Effector memory CD4-positive, alpha-beta T cell (primary cell): ENCODE data around the gene AGAP1.

Source experiments
- DNase-seq, 3 donors: peaks; one replicate each; pipeline ENCODE4 v3.0.0-alpha.2; 2020
- H3K27ac ChIP-seq: 2 replicates; pipeline ENCODE4 v1.7.0; 2013; ENCODE audit warnings: mild to moderate bottlenecking, low read length, moderate library complexity; ENCODE audit not compliant: insufficient read depth, poor library complexity, severe bottlenecking
- H3K27me3 ChIP-seq: replicated peaks from 2 replicates; pipeline ENCODE4 v1.7.0; 2013; ENCODE audit warnings: mild to moderate bottlenecking, low read length; ENCODE audit not compliant: insufficient read depth, control insufficient read depth, poor library complexity, severe bottlenecking
- H3K36me3 ChIP-seq: 2 replicates; pipeline ENCODE4 v1.7.0; 2013; ENCODE audit warnings: mild to moderate bottlenecking, low read length, moderate library complexity; ENCODE audit not compliant: control insufficient read depth, insufficient read depth
- H3K4me1 ChIP-seq: 2 replicates; pipeline ENCODE4 v1.7.0; 2013; ENCODE audit warnings: low read length, mild to moderate bottlenecking; ENCODE audit not compliant: control insufficient read depth, insufficient read depth, poor library complexity, severe bottlenecking
- H3K4me3 ChIP-seq: 2 replicates; pipeline ENCODE4 v1.7.0; 2013; ENCODE audit warnings: low read length, low read depth, mild to moderate bottlenecking; ENCODE audit not compliant: insufficient read depth, poor library complexity, severe bottlenecking
- H3K9me3 ChIP-seq: 2 replicates; pipeline ENCODE4 v1.7.0; 2013; ENCODE audit warnings: mild to moderate bottlenecking, low read length, moderate library complexity; ENCODE audit not compliant: control insufficient read depth

Gene AGAP1

GRCh38 chr2:235845245-235845644, 351.4 kb downstream of the AGAP1 start:
- DNase-seq, result no peak
- no peak overlapping the region for H3K4me3 ChIP-seq
- H3K36me3 ChIP-seq, result no peaks in the 10 kb centered on the region
- H3K9me3 ChIP-seq, result no peaks in the 10 kb centered on the region
- no peaks in the 10 kb centered on the region for H3K4me1 ChIP-seq
- H3K27ac ChIP-seq, result no peak overlapping the region
- no peaks in the 10 kb centered on the region for H3K27me3 ChIP-seq

- Histone ChIP-seq H3K27ac (no peak overlapping the region), H3K36me3 (no peaks in the 10 kb centered on the region), H3K9me3 (no peaks in the 10 kb centered on the region), H3K4me1 (no peaks in the 10 kb centered on the region), H3K4me3 (no peak overlapping the region), H3K27me3 (no peaks in the 10 kb centered on the region)
- no peak for DNase-seq
Observed at GRCh38 chr2:235847576-235847975, 353.7 kb downstream of the AGAP1 start.

- Histone ChIP-seq H3K36me3 (no peaks in the 10 kb centered on the region), H3K4me1 (no peaks in the 10 kb centered on the region), H3K27me3 (no peaks in the 10 kb centered on the region), H3K27ac (no peak overlapping the region), H3K4me3 (no peak overlapping the region), H3K9me3 (no peaks in the 10 kb centered on the region)
- no peak for DNase-seq
Observed at GRCh38 chr2:235848055-235848454, 354.2 kb downstream of the AGAP1 start.

- no peaks in the 10 kb centered on the region for H3K4me1 ChIP-seq
- H3K27ac ChIP-seq, result no peak overlapping the region
- H3K9me3 ChIP-seq, result no peaks in the 10 kb centered on the region
- no peak for DNase-seq
- H3K36me3 ChIP-seq, result no peaks in the 10 kb centered on the region
- no peak overlapping the region for H3K4me3 ChIP-seq
- H3K27me3 ChIP-seq, result no peaks in the 10 kb centered on the region
Observed at GRCh38 chr2:235848946-235849345, 355.1 kb downstream of the AGAP1 start.

- Histone ChIP-seq H3K4me3 (no peak overlapping the region), H3K4me1 (no peaks in the 10 kb centered on the region), H3K27me3 (no peaks in the 10 kb centered on the region), H3K9me3 (no peaks in the 10 kb centered on the region), H3K27ac (no peak overlapping the region), H3K36me3 (no peaks in the 10 kb centered on the region)
- DNase-seq, result no peak
Observed at GRCh38 chr2:235849489-235849888, 355.6 kb downstream of the AGAP1 start.

- H3K4me3 ChIP-seq, result no peak overlapping the region
- no peak overlapping the region for H3K27ac ChIP-seq
- no peaks in the 10 kb centered on the region for H3K27me3 ChIP-seq
- H3K36me3 ChIP-seq, result no peaks in the 10 kb centered on the region
- no peak for DNase-seq
- no peaks in the 10 kb centered on the region for H3K4me1 ChIP-seq
- H3K9me3 ChIP-seq, result no peaks in the 10 kb centered on the region
Observed at GRCh38 chr2:235850289-235850688, 356.4 kb downstream of the AGAP1 start.

GRCh38 chr2:235850771-235851551, 357.1 kb downstream of the AGAP1 start:
- H3K4me1 ChIP-seq, result no peaks in the 10 kb centered on the region
- no peak overlapping the region for H3K4me3 ChIP-seq
- no peaks in the 10 kb centered on the region for H3K9me3 ChIP-seq
- H3K27ac ChIP-seq, result no peak overlapping the region
- DNase-seq, result no peak
- no peaks in the 10 kb centered on the region for H3K36me3 ChIP-seq
- H3K27me3 ChIP-seq, result no peaks in the 10 kb centered on the region

GRCh38 chr2:235851828-235852525, 358.1 kb downstream of the AGAP1 start:
- Histone ChIP-seq H3K4me1 (no peaks in the 10 kb centered on the region), H3K4me3 (no peak overlapping the region), H3K36me3 (no peaks in the 10 kb centered on the region), H3K27ac (no peak overlapping the region), H3K27me3 (no peaks in the 10 kb centered on the region), H3K9me3 (no peaks in the 10 kb centered on the region)
- no peak for DNase-seq

GRCh38 chr2:235852526-235852920, 358.7 kb downstream of the AGAP1 start:
- Histone ChIP-seq H3K9me3 (no peaks in the 10 kb centered on the region), H3K4me3 (no peak overlapping the region), H3K36me3 (no peaks in the 10 kb centered on the region), H3K4me1 (no peaks in the 10 kb centered on the region), H3K27me3 (no peaks in the 10 kb centered on the region), H3K27ac (no peak overlapping the region)
- no peak for DNase-seq

- H3K4me3 ChIP-seq, result no peak overlapping the region
- H3K27me3 ChIP-seq, result no peaks in the 10 kb centered on the region
- no peak overlapping the region for H3K27ac ChIP-seq
- DNase-seq, result no peak
- no peaks in the 10 kb centered on the region for H3K9me3 ChIP-seq
- H3K4me1 ChIP-seq, result no peaks in the 10 kb centered on the region
- H3K36me3 ChIP-seq, result no peaks in the 10 kb centered on the region
Observed at GRCh38 chr2:235854276-235854675, 360.4 kb downstream of the AGAP1 start.
